Esophagus (tissue), 2 donors: ENCODE measurements around the gene DTX3. TPM values are rescaled to one million over a fixed set of nuclear protein-coding genes. Genes with fewer than 3 reads are reported as not detected.

Source experiments
- polyA plus RNA-seq, 2 donors: library from polyadenylated mRNA; stranded (reverse); fragments of 200-250 nt; gene quantifications; one replicate each; pipeline ENCODE4 v1.2.3, GENCODE V29; 2013
- donor health status: healthy with polysubstance abuse.
- donor health status: Bipolar disorder and iron deficiency.

The DTX3 gene
- polyA plus RNA-seq, 2 donors, result 11.6 to 16.7 TPM

Other genes starting within 250 kb of the DTX3 start
- gene R3HDM2, start 173.8 kb upstream of the DTX3 start, polyA plus RNA-seq, result 10 to 100 TPM; 10.4 to 12.4 TPM
- under 1 TPM in 1 of 2 donors, not detected in 1; 0.01 TPM for gene INHBC, start 170.0 kb upstream of the DTX3 start, polyA plus RNA-seq
- gene INHBE, start 149.5 kb upstream of the DTX3 start, polyA plus RNA-seq, result under 1 TPM in 1 of 2 donors, not detected in 1; 0.01 TPM
- under 1 TPM; 0.16 to 0.28 TPM for gene GLI1, start 145.0 kb upstream of the DTX3 start, polyA plus RNA-seq
- 1 to 10 TPM; 4.3 to 9.2 TPM for gene ARHGAP9, start 125.0 kb upstream of the DTX3 start, polyA plus RNA-seq
- gene MARS1, start 116.8 kb upstream of the DTX3 start, polyA plus RNA-seq, result 100 to 1,000 TPM in 1 of 2 donors, 10 to 100 TPM in 1; 74.4 to 106 TPM
- gene DDIT3, start 84.3 kb upstream of the DTX3 start, polyA plus RNA-seq, result 10 to 100 TPM; 19.8 to 30.7 TPM
- gene MBD6, start 82.0 kb upstream of the DTX3 start, polyA plus RNA-seq, result 10 to 100 TPM; 14.7 to 35.0 TPM
- gene DCTN2, start 57.6 kb upstream of the DTX3 start, polyA plus RNA-seq, result 100 to 1,000 TPM in 1 of 2 donors, 10 to 100 TPM in 1; 77.4 to 159 TPM
- gene KIF5A, start 54.8 kb upstream of the DTX3 start, polyA plus RNA-seq, result under 1 TPM; 0.12 to 0.24 TPM
- 10 to 100 TPM in 1 of 2 donors, 1 to 10 TPM in 1; 9.4 to 20.3 TPM for gene PIP4K2C, start 13.6 kb upstream of the DTX3 start, polyA plus RNA-seq
- 10 to 100 TPM; 18.4 to 20.8 TPM for gene ARHGEF25, start 6.6 kb downstream of the DTX3 start, polyA plus RNA-seq
- under 1 TPM; 0.10 to 0.18 TPM for gene B4GALNT1, start 28.4 kb downstream of the DTX3 start, polyA plus RNA-seq
- gene OS9, start 89.3 kb downstream of the DTX3 start, polyA plus RNA-seq, result 100 to 1,000 TPM; 106 to 120 TPM
- gene AGAP2, start 133.9 kb downstream of the DTX3 start, polyA plus RNA-seq, result under 1 TPM; 0.61 to 0.94 TPM
- gene TSPAN31, start 140.2 kb downstream of the DTX3 start, polyA plus RNA-seq, result 10 to 100 TPM; 16.3 to 19.8 TPM
- 10 to 100 TPM; 22.1 to 52.6 TPM for gene CDK4, start 147.5 kb downstream of the DTX3 start, polyA plus RNA-seq
- 10 to 100 TPM in 1 of 2 donors, 1 to 10 TPM in 1; 8.0 to 10.9 TPM for gene MARCHF9, start 150.3 kb downstream of the DTX3 start, polyA plus RNA-seq
- gene CYP27B1, start 162.3 kb downstream of the DTX3 start, polyA plus RNA-seq, result under 1 TPM; 0.64 to 0.96 TPM
- gene METTL1, start 167.3 kb downstream of the DTX3 start, polyA plus RNA-seq, result 10 to 100 TPM; 18.8 to 19.3 TPM
- gene EEF1AKMT3, start 167.8 kb downstream of the DTX3 start, polyA plus RNA-seq, result 1 to 10 TPM; 1.1 to 2.4 TPM
- 10 to 100 TPM; 20.5 to 30.4 TPM for gene TSFM, start 178.0 kb downstream of the DTX3 start, polyA plus RNA-seq
- 1 to 10 TPM; 2.1 to 4.4 TPM for gene AVIL, start 213.9 kb downstream of the DTX3 start, polyA plus RNA-seq
- 10 to 100 TPM; 22.4 to 34.7 TPM for gene CTDSP2, start 241.9 kb downstream of the DTX3 start, polyA plus RNA-seq